ENCODE results near the gene COX17.

COX17 gene

GRCh38 chr3:119672776-119673175 is 4.4 kb downstream of the COX17 start:
- DNase-seq: no peak

DNA sequence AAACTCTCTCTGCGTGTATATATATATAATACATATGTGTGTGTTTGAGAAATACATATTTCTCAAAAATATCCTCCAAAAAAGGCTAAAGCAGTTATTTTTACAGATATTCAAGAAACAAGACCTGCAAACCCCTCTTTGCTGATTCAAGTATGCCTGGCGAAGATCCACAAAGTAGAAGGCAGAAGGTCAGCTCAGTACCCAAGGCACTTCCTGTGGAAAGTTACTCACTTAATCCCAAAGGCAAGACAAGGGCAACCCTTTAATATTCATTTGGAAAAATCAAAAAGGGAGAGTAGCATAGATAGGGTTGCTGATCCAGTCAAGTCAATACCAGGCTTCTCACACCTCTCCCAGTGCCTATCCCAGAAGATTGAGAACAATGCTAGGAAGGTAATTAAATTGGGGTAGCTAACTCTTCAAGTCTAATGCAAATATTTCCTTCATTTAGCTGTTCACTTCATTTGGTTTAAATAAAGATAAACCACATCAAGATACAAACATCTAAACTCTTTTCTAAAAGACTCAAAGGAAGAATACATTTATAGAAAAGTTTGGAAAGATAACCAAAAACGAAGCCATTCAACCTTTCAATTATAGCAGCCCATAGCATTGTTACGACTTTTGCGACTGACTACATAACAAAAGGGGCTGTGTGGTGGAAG is 7.2 kb downstream of the COX17 start:
- no peak for DNase-seq

DNA sequence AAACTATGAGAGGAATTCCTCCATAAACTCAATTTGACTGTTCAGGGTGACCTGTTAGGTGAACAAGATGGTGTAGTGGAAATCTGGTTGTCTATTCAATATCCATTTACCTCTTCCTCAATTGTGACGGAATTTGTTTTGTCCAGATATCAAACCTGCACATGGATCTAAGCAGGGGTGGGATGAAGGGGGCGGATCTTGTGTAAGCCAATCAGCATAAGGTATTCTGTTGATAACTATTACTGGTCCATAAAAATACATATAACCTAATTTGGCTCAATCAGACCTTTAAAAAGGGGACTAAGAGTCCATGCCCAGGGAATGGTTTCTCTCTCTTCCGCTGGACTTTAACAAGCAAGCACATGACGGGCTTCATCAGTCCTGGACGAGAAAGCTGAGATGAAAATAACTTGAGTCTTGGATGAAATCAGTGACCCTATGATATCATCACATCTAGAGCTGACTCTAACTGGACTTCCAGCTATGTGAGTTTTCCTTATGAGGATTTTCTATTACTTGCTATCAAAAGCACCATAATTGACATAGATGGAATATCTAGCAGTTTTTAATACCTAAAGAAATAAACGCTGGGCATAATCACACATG is 11.1 kb downstream of the COX17 start:
- no peak for DNase-seq

DNA sequence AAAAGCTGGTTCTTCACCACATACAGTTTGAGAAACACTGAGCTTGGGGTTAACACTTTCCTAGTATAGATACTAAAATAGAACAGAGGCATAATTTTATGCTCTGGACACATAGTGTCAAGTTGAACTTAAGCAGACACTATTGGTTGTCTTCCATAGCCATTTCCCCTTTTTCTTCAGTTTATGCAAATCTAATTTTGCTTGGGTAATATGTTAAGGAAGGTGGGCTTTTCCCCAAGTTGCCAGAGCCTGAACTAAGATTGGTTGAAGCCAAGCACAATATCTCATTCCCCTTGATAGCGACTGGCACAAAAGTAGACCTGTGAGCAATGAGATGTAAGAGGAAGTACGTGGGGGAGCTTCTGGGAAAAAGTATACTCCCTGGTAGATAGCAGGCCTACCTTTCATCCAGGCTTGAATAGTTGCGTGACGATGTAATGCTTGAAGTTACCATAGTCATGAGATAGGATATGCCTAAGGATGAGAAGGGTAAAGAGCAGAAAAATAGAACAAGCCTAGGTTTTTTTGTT is 12.3 kb downstream of the COX17 start:
- DNase-seq: no peak

DNA sequence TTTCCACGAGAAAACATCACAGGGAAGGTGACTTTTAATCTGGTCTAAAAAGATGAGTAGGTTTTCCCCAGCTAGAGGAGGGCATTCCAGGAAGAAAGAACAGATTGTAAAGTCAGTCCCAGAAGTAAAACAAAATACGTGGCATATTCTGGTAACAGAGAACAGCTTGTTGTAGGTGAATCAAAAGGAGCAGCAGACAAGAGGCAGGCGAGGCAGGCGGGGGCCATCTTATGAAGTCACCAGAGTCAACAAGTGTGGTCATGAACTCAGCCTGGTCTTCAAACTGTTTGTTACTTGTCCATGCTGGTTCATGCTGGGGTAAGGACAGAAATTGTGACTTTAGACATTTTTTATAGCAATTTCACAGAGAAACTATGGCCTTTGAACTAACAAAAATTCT is 12.8 kb downstream of the COX17 start:
- no peak for DNase-seq

- DNase-seq: no peak
Observed at GRCh38 chr3:119663885-119664284, 13.3 kb downstream of the COX17 start.

GRCh38 chr3:119662604-119663373 is 14.4 kb downstream of the COX17 start:
- no peak for DNase-seq

DNA sequence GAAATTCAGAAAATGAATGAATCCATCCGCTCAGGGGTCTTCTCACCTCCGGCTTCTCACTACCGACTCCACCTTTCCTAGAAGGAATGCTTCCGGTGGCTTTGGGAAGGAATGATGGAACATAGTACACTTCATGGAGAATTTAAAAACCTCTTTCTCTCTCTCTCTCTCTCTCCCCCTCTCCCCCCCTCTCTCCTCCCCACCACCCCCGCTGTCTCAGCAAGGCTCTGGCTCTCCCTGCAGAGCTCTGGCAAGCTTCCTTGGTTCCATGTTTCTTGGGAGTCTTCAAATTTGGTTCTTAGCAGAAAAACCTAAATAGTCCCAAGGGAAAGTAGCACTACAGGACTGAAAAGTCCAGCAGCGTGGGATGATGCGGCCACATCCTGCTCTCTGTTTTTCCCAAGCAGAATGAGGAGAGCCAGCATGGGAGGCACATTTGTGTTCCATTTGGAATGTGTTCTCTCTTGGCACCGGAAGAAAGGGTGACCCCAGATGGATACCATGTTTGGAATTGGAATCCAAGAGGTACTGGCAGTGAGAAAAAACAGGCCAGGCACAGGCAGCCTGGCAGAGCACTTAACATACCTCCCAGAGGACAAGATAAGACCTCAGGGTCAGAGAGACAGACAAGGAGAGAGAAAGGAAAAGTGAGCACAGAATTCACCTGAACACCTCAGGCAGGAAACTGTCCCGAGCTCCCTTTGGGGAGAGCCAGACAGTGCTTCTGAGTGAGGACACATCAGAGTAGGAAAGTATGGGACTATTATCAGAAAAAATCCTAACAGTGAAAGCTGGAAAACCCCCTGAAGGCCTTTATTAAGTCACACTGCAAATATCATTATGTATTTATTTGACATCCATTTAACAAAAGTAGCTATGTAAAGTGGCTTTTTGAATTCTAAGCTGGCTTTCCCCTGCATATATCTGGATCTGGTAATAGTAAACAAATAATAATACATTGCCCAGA is 16.4 kb downstream of the COX17 start, which contains the start of gene POPDC2:
POPDC2 (minus strand) TSS at position 116 of the 967 bp plus-strand sequence. CDS start 166 bp downstream, outside the sequence.
- DNase-seq: no peak

GRCh38 chr3:119659606-119660291 is 17.5 kb downstream of the COX17 start:
- no peak for DNase-seq

- DNase-seq: no peak
Observed at GRCh38 chr3:119658994-119659393, 18.2 kb downstream of the COX17 start.

- no peak for DNase-seq
Observed at GRCh38 chr3:119657887-119658702, 19.1 kb downstream of the COX17 start.

GRCh38 chr3:119653876-119654275 is 23.3 kb downstream of the COX17 start:
- DNase-seq: no peak

DNA sequence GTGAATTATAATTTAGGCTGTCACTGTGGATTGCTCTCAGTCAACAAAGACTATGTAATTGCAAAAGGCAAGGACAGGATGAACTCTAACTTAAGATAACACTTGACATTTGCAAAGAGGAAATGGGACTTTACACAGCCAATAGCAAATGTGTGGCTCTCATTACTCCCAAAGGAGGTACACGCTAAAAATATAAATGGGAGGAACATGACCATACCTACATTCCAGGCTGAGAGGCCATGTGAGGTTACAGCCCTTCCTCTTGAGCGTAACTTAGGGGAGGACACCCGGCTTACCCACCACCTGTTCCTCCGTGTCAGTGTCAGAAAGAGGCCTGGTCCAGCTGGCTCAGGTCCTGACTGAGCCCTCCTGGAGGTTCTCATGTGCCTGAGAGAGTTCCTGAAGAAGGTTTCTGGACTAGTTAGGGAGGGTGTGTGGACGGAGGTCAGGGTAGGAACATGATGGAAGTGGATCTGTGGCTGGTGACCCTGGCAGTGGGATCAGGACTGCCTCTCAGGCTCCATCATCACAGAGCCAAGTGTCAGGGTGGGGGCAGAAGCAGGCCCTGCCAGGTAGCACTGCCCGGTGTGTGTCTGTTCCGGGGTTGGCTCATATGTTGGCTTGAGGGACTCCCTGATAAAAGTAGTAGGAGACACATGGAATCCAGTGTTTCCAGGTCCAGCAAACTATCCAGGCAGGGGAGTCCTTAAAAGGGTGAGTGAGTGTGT is 24.7 kb downstream of the COX17 start:
- DNase-seq: no peak

DNA sequence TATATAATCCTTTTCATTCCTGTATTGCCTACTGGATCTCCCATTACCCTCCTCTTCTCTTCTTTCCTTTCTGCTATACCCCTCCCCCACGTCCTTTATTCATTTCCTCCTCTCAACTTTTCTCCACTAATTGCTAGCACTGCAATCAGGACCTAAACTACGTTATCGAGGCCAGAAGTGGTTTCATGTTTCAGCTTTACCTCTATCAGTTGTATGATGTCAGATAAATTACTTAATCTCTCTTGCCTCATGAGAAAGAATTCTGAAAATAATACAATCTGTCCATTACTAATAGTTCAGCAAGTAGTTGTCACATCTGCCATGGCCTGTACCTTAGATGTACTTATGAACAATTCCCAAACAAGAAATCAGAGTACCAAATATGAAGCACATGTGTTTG is 27.4 kb downstream of the COX17 start:
- DNase-seq: no peak

DNA sequence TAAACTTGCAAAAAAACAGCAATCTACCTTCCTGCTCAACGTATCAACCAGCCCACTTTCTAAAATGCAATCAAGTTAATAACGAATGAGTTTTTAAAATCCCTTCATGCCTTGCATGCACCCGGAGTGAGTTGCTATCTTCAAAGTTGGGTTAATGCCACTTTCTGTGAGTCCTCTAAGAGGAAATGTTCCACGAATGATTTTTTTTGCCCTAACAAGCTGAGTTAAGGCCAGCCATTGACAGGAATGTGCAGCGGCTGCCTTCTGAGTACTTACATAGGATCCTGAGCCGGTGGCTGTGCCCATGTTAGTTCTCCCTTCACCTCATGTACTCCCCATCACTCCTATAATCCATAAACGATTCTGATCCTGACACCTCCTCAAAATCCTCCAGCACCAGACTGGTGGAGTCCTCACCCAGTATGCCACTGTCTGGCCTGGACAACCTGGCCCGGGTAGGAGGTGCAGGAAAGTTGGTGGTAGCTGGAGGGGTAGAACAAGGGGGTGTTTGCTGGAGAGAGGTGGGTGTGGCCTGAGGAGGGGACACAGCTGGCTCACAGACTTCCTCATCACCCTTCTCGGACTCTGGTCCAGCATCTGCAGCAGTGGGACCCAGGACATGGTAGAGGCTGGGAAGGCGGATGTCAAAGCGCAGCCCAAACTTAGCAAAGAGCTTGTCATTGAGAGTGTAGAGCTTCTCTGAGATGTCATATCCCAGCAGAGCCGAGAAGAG is 29.2 kb downstream of the COX17 start:
- no peak for DNase-seq

- DNase-seq: no peak
Observed at GRCh38 chr3:119647171-119647570, 30.0 kb downstream of the COX17 start.

DNA sequence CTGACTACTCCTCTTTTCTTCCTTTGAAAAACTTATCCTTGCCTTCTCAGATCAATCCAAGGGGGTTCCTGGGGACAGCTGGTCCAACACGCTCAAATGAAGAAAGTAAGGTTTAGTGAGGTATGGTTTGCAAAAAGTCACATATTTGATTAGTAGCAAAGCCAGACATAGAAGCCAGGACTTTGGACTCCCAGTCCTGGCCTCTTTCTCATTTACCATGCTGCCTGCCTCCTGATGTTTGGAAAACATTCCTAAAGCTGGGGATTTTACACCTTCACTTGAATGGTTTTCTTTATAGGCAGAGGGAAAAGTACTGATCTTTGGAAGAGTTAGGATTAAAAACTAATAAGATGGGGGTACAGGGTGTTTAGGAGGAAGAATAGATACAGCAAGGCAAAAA is 31.4 kb downstream of the COX17 start:
- DNase-seq: no peak

DNA sequence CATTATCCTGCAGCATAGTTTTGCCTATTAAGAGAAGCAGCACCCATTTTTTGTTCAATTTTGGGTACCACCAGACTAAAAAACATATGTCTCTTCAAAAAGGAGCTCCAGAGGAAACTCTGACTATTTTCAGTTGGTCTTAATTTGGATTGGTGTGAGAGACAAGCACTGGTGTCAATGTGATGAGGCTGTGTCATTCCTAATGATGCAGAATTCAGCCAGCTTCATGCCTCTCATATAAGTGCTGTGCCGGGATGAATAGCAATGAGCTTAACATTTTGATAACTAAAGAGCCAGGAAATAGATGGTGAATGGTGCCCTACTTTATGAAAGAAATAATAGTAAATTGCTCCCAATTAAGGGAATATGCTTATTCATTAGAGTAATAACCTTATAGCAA is 32.7 kb downstream of the COX17 start:
- DNase-seq: no peak

- DNase-seq: no peak
Observed at GRCh38 chr3:119643528-119643927, 33.7 kb downstream of the COX17 start.
